SH-SY5Y (cell line): ENCODE data around the gene PVALB.

Source experiments
- GATA2 ChIP-seq: IDR thresholded peaks from 2 replicates; pipeline ENCODE4 v1.6.1; 2011; ENCODE audit warnings: mild to moderate bottlenecking, low read depth, low read length
- GATA3 ChIP-seq: IDR thresholded peaks from 2 replicates; pipeline ENCODE4 v1.6.1; 2011; ENCODE audit warnings: low read depth, mild to moderate bottlenecking, low read length, moderate library complexity

DNA sequence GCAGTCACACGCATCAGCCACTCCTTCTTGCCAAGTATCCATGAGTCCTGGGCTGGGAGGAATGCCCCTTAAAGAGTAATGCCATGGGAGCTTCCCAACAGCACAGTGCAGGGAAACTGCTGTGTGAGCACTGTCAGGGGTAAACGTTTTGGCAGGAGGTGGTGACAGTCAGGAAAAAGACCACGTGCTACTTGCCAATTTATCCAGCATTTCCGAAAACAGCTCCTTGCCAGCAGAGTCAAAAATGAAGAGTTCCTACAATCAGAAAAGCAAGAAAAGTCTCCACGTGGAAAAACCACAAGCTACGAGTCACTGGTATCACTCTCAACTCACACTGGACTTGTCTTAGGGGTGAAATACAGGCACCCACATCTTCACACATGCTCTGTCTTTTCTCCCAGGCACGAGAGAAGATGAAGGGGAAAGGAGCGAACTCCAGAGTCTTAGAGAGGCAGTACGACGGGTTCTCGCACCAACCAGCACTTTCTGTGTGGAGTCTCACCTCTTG, 50.8 kb downstream of the PVALB start:
- no peak for TF ChIP-seq GATA2
- TF ChIP-seq GATA3: no peak
